H9 (cell line): ENCODE data around the gene CROCC2. TPM values are rescaled to one million over a fixed set of nuclear protein-coding genes. Genes with fewer than 3 reads are reported as not detected.

Experiments
- DNase-seq: peaks from one replicate; pipeline ENCODE4 v3.0.0-alpha.2; 2017
- H2AFZ ChIP-seq: one replicate; pipeline ENCODE4 v1.6.1; 2013; ENCODE audit warnings: mild to moderate bottlenecking, low read length, control low read depth, moderate library complexity
- H2AK5ac ChIP-seq: 2 replicates; pipeline ENCODE4 v1.6.1; 2013; ENCODE audit warnings: low read length, control low read depth, mixed read lengths; ENCODE audit not compliant: insufficient read length
- H2BK120ac ChIP-seq: one replicate; pipeline ENCODE4 v1.6.1; 2013; ENCODE audit warnings: low read depth, mild to moderate bottlenecking, low read length, control low read depth, inconsistent platforms; ENCODE audit not compliant: poor library complexity, severe bottlenecking
- H2BK12ac ChIP-seq: 2 replicates; pipeline ENCODE4 v1.6.1; 2013; ENCODE audit warnings: low read length, control low read depth, mixed read lengths, low read depth; ENCODE audit not compliant: insufficient read length
- H2BK15ac ChIP-seq: 2 replicates; pipeline ENCODE4 v1.6.1; 2013; ENCODE audit warnings: low read depth, low read length, control low read depth
- H2BK20ac ChIP-seq: one replicate; pipeline ENCODE4 v1.6.1; 2013; ENCODE audit warnings: low read depth, mild to moderate bottlenecking, low read length, control low read depth, inconsistent platforms; ENCODE audit not compliant: poor library complexity, severe bottlenecking
- H2BK5ac ChIP-seq: 2 replicates; pipeline ENCODE4 v1.6.1; 2013; ENCODE audit warnings: low read length, control low read depth, mixed read lengths; ENCODE audit not compliant: insufficient read length
- H3K14ac ChIP-seq: 2 replicates; pipeline ENCODE4 v1.6.1; 2013; ENCODE audit warnings: low read length, control low read depth; ENCODE audit not compliant: insufficient read depth
- H3K18ac ChIP-seq: 2 replicates; pipeline ENCODE4 v1.6.1; 2013; ENCODE audit warnings: low read depth, mild to moderate bottlenecking, mixed read lengths, low read length, control low read depth; ENCODE audit not compliant: insufficient read length
- H3K23ac ChIP-seq: 2 replicates; pipeline ENCODE4 v1.6.1; 2013; ENCODE audit warnings: low read length, control low read depth, mixed read lengths, low read depth; ENCODE audit not compliant: insufficient read length
- H3K23me2 ChIP-seq: 2 replicates; pipeline ENCODE4 v1.6.1; 2013; ENCODE audit warnings: low read depth, mild to moderate bottlenecking, mixed read lengths, low read length, control low read depth; ENCODE audit not compliant: insufficient read length, poor library complexity, severe bottlenecking
- H3K27ac ChIP-seq: 2 replicates; pipeline ENCODE4 v1.5.1; 2013; ENCODE audit warnings: low read length, control low read depth, mixed read lengths, low read depth; ENCODE audit not compliant: insufficient read length
- H3K27me3 ChIP-seq: 2 replicates; pipeline ENCODE4 v1.6.1; 2013; ENCODE audit warnings: low read length, control low read depth, inconsistent platforms; ENCODE audit not compliant: insufficient read depth
- H3K4ac ChIP-seq: 2 replicates; pipeline ENCODE4 v1.6.1; 2013; ENCODE audit warnings: low read depth, mild to moderate bottlenecking, control low read depth, inconsistent platforms, low read length, moderate library complexity
- H3K4me1 ChIP-seq: 2 replicates; pipeline ENCODE4 v1.6.1; 2013; ENCODE audit warnings: low read length, control low read depth, inconsistent platforms; ENCODE audit not compliant: insufficient read depth
- H3K4me2 ChIP-seq: 2 replicates; pipeline ENCODE4 v1.6.1; 2013; ENCODE audit warnings: low read length, control low read depth, mixed read lengths; ENCODE audit not compliant: insufficient read length, insufficient read depth
- H3K56ac ChIP-seq: 2 replicates; pipeline ENCODE4 v1.6.1; 2013; ENCODE audit warnings: low read depth, mild to moderate bottlenecking, mixed read lengths, low read length, control low read depth; ENCODE audit not compliant: insufficient read length
- H3K79me1 ChIP-seq: 2 replicates; pipeline ENCODE4 v1.6.1; 2013; ENCODE audit warnings: low read depth, mild to moderate bottlenecking, moderate library complexity, low read length, control low read depth, inconsistent platforms; ENCODE audit not compliant: insufficient read depth, poor library complexity, severe bottlenecking
- H3K79me2 ChIP-seq: 2 replicates; pipeline ENCODE4 v1.6.1; 2013; ENCODE audit warnings: low read length, control low read depth, inconsistent platforms; ENCODE audit not compliant: insufficient read depth
- H3K9ac ChIP-seq: 2 replicates; pipeline ENCODE4 v1.6.1; 2013; ENCODE audit warnings: low read length, control low read depth, mixed read lengths; ENCODE audit not compliant: insufficient read length; ENCODE audit errors: extremely low read depth
- H3K9me3 ChIP-seq: one replicate; pipeline ENCODE4 v1.6.1; 2013; ENCODE audit warnings: low read depth, low read length, inconsistent platforms; ENCODE audit not compliant: control insufficient read depth
- H3T11ph ChIP-seq: one replicate; pipeline ENCODE4 v1.6.1; 2013; ENCODE audit warnings: mild to moderate bottlenecking, low read length, control low read depth, inconsistent platforms
- H4K20me1 ChIP-seq: one replicate; pipeline ENCODE4 v1.6.1; 2013; ENCODE audit not compliant: control insufficient read depth, insufficient read length, insufficient read depth
- H4K5ac ChIP-seq: 2 replicates; pipeline ENCODE4 v1.6.1; 2013; ENCODE audit warnings: low read depth, mild to moderate bottlenecking, mixed read lengths, low read length, control low read depth; ENCODE audit not compliant: insufficient read length
- H4K8ac ChIP-seq: replicated peaks from 2 replicates; pipeline ENCODE4 v1.6.1; 2013; ENCODE audit warnings: low read length, control low read depth, mixed read lengths, low read depth; ENCODE audit not compliant: insufficient read length
- H4K91ac ChIP-seq: 2 replicates; pipeline ENCODE4 v1.6.1; 2013; ENCODE audit warnings: low read depth, mild to moderate bottlenecking, moderate library complexity, mixed read lengths, low read length, control low read depth; ENCODE audit not compliant: insufficient read length
- H3K27ac Mint-ChIP-seq, 3 experiments: 2 replicates in 2 of 3; 3 replicates in 1 of 3; pipeline ENCODE4 v1.8.0; 2020 to 2021; ENCODE audit warnings: mixed read lengths in 3 of 3, mild to moderate bottlenecking in 1 of 3, moderate library complexity in 1 of 3
- H3K27me3 Mint-ChIP-seq: 2 replicates; pipeline ENCODE4 v1.8.0; 2021; ENCODE audit warnings: low read depth, mild to moderate bottlenecking, moderate library complexity, mixed read lengths
- H3K36me3 Mint-ChIP-seq, 3 experiments: 2 replicates in 2 of 3; 3 replicates in 1 of 3; pipeline ENCODE4 v1.8.0; 2020 to 2021; ENCODE audit warnings: low read depth in 3 of 3, mixed read lengths in 3 of 3; ENCODE audit not compliant: insufficient read depth in 1 of 3
- H3K4me1 Mint-ChIP-seq, 2 experiments: 2 replicates each; pipeline ENCODE4 v1.8.0; 2020; ENCODE audit warnings: mixed read lengths in 2 of 2
- H3K4me3 Mint-ChIP-seq, 2 experiments: 2 replicates in 1 of 2; 3 replicates in 1 of 2; pipeline ENCODE4 v1.8.0; 2020 to 2021; ENCODE audit warnings: mild to moderate bottlenecking in 2 of 2, mixed read lengths in 2 of 2, moderate library complexity in 1 of 2
- H3K9me3 Mint-ChIP-seq, 2 experiments: 2 replicates in 1 of 2; 3 replicates in 1 of 2; pipeline ENCODE4 v1.8.0; 2020; ENCODE audit warnings: mild to moderate bottlenecking in 2 of 2, mixed read lengths in 2 of 2, moderate library complexity in 1 of 2
- CTCF ChIP-seq: fragments of 200-600 bp; sonication (generic); conservative IDR thresholded peaks from 3 replicates; pipeline ENCODE4 v1.8.0; 2021; ENCODE audit warnings: antibody characterized with exemption, mild to moderate bottlenecking
- WGBS: extraction: QIAGEN DNeasy Blood & Tissue Kit; methylation state at CpG from one replicate; pipeline ENCODE4 v1.1.7; 2013; ENCODE audit warnings: missing lambda C conversion rate, low lambda C conversion rate, mixed read lengths; ENCODE audit not compliant: insufficient read length; ENCODE audit errors: extremely low coverage; 5-methylcytosine and 5-hydroxymethylcytosine counted together
- total RNA-seq: library from RNA; stranded (reverse); gene quantifications from 2 replicates; pipeline ENCODE4 v1.2.1, GENCODE V29; 2021

Gene CROCC2
- total RNA-seq, 1 experiment from 2014 or later, result not detected

GRCh38 chr2:240898108-240898730 is 7.9 kb upstream of the CROCC2 start:
- no peak overlapping the region for H2AFZ ChIP-seq

More at GRCh38 chr2:240898108-240898730, 7.9 kb upstream of the CROCC2 start:
- H3K23me2 ChIP-seq, result no peaks in the 10 kb centered on the region
- no peak for TF ChIP-seq CTCF
- no peak overlapping the region for H2BK5ac ChIP-seq
- H2BK15ac ChIP-seq, result no peak overlapping the region
- no peak overlapping the region for H3K4me2 ChIP-seq
- no peak overlapping the region for H3K9ac ChIP-seq
- no peaks in the 10 kb centered on the region for H3K79me1 ChIP-seq
- H3K18ac ChIP-seq, result no peak overlapping the region
- no peaks in the 10 kb centered on the region for H4K20me1 ChIP-seq
- no CpG with 5 or more reads among the region's 17 CpGs for WGBS
- no peak overlapping the region for H3K23ac ChIP-seq
- peaks cover 3 to 10% (median 5%) of the 10 kb centered on the region in 3 experiments; a peak in 5 of 7 replicates for H3K36me3 Mint-ChIP-seq
- H3K27me3 ChIP-seq, result no peaks in the 10 kb centered on the region
- H3K56ac ChIP-seq, result no peak overlapping the region
- no peaks in the 10 kb centered on the region for H3K79me2 ChIP-seq
- H3K4me3 Mint-ChIP-seq, result no peak overlapping the region
- peaks cover 12% of the 10 kb centered on the region in 2 experiments for H3K9me3 Mint-ChIP-seq
- no peak for DNase-seq
- no peak overlapping the region for H2BK120ac ChIP-seq
- H3K4me1 Mint-ChIP-seq, result peaks cover 9 to 19% of the 10 kb centered on the region in 2 experiments
- no peak overlapping the region for H3K14ac ChIP-seq
- H4K5ac ChIP-seq, result no peak overlapping the region
- H2BK12ac ChIP-seq, result no peak overlapping the region
- no peak overlapping the region for H4K8ac ChIP-seq
- H3K27me3 Mint-ChIP-seq, result peaks cover 8% of the 10 kb centered on the region
- H2AK5ac ChIP-seq, result no peak overlapping the region
- H4K91ac ChIP-seq, result no peak overlapping the region
- H3K27ac ChIP-seq, result no peak overlapping the region
- H3K27ac Mint-ChIP-seq, result no peak overlapping the region; a peak in 1 of 7 replicates
- no peaks in the 10 kb centered on the region for H3K9me3 ChIP-seq
- no peak overlapping the region for H3K4ac ChIP-seq
- H2BK20ac ChIP-seq, result no peak overlapping the region
- no peak overlapping the region for H3T11ph ChIP-seq
- no peaks in the 10 kb centered on the region for H3K4me1 ChIP-seq
